C4-2B (cell line): ENCODE results near the gene RSPO4.

Experiments
- ZFX ChIP-seq: fragments of 450-650 bp; IDR thresholded peaks from 2 replicates; pipeline ENCODE4 v1.6.1; 2017
- TF ChIP-seq, protein P1 (sequence below): fragments of 450-650 bp; conservative IDR thresholded peaks from 2 replicates; pipeline ENCODE4 v1.5.1; 2017; ENCODE audit warnings: mild to moderate bottlenecking

DNA sequence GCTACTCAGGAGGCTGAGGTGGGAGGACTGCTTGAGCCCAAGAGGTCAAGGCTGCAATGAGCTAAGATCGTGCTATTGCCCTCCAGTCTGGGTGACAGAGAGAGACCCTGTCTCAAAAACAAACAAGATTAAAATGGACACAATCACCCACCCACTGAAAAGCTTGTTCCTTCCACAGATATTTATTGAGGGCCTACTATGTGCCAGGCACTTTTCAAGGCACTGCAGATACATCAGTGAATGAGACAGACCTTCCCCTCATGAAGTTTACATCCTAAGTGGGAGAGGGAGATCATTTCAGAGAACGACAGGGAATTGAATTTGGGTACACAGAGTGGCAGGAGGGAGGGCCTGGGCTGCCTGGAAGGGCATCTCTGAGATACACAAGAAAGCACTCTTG lies 14.4 kb downstream of the RSPO4 start:
- TF ChIP-seq ZFX, result no peak
- TF ChIP-seq, protein P1, sequence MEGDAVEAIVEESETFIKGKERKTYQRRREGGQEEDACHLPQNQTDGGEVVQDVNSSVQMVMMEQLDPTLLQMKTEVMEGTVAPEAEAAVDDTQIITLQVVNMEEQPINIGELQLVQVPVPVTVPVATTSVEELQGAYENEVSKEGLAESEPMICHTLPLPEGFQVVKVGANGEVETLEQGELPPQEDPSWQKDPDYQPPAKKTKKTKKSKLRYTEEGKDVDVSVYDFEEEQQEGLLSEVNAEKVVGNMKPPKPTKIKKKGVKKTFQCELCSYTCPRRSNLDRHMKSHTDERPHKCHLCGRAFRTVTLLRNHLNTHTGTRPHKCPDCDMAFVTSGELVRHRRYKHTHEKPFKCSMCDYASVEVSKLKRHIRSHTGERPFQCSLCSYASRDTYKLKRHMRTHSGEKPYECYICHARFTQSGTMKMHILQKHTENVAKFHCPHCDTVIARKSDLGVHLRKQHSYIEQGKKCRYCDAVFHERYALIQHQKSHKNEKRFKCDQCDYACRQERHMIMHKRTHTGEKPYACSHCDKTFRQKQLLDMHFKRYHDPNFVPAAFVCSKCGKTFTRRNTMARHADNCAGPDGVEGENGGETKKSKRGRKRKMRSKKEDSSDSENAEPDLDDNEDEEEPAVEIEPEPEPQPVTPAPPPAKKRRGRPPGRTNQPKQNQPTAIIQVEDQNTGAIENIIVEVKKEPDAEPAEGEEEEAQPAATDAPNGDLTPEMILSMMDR, result no peak
